Measurements from ENCODE around the gene TRIM68. TPM values are rescaled to one million over a fixed set of nuclear protein-coding genes. Genes with fewer than 3 reads are reported as not detected.

The TRIM68 gene
- 7.3 and 10.9 TPM in 2 replicates for total RNA-seq

GRCh38 chr11:4607781-4608666 lies at the start of gene TRIM68:
Gene TRIM68 (minus strand): TSS chr11:4608231. CDS start chr11:4605504, 2,727 bp downstream.

GRCh38 chr11:4643682-4644081 lies 35.7 kb upstream of the TRIM68 start, which contains the start of gene OR51E1:
Gene OR51E1 (plus strand): TSS chr11:4643982. CDS start chr11:4652527, 8,545 bp downstream.

GRCh38 chr11:4636962-4637661 lies 29.1 kb upstream of the TRIM68 start, which contains the start of gene OR51D1:
Gene OR51D1 (plus strand): TSS chr11:4637477. CDS start chr11:4639791, 2,314 bp downstream.

GRCh38 chr11:4593739-4594138 lies 14.3 kb downstream of the TRIM68 start, which contains the start of gene OR52I1:
Gene OR52I1 (plus strand): TSS chr11:4594039. CDS start chr11:4594039, 0 bp downstream.

GRCh38 chr11:4581443-4581842 lies 26.6 kb downstream of the TRIM68 start, which contains the start of gene OR52I2:
Gene OR52I2 (plus strand): TSS chr11:4581743.

Other genes starting within 250 kb of the TRIM68 start
- gene OR52B4, start 239.8 kb downstream of the TRIM68 start, total RNA-seq, result not detected in 2 replicates
- gene TRIM21, start 214.5 kb downstream of the TRIM68 start, total RNA-seq, result 15.9 and 18.8 TPM in 2 replicates
- gene OR52K2, start 158.9 kb downstream of the TRIM68 start, total RNA-seq, result not detected in 2 replicates
- not detected in 2 replicates for gene OR52K1, start 125.6 kb downstream of the TRIM68 start, total RNA-seq
- not detected in 2 replicates for gene OR52M1, start 63.0 kb downstream of the TRIM68 start, total RNA-seq
- gene OR52I2, start 26.5 kb downstream of the TRIM68 start, total RNA-seq, result not detected in 2 replicates
- gene OR52I1, start 14.2 kb downstream of the TRIM68 start, total RNA-seq, result not detected in 2 replicates
- gene OR51D1, start 29.2 kb upstream of the TRIM68 start, total RNA-seq, result not detected in 2 replicates
- gene OR51E1, start 35.8 kb upstream of the TRIM68 start, total RNA-seq, result not detected in 2 replicates
- not detected in 2 replicates for gene OR51E2, start 89.6 kb upstream of the TRIM68 start, total RNA-seq
- gene MMP26, start 96.6 kb upstream of the TRIM68 start, total RNA-seq, result not detected in 2 replicates
- gene OR51F1, start 161.7 kb upstream of the TRIM68 start, total RNA-seq, result not detected in 2 replicates
- not detected in 2 replicates for gene OR52R1, start 196.1 kb upstream of the TRIM68 start, total RNA-seq
- gene OR51F2, start 213.1 kb upstream of the TRIM68 start, total RNA-seq, result not detected in 2 replicates
- gene OR51S1, start 241.0 kb upstream of the TRIM68 start, total RNA-seq, result not detected in 2 replicates